NOMO-1 treated with DMSO at 0.1 percent for 48 hours (cell line): ENCODE data around the gene ADCK2.
"Not testable (repeated sequence)": the region's sequence is repeated elsewhere in the genome, so short reads cannot be mapped to it uniquely, and the experiment has no call there.

Source experiments
- DNase-seq: peaks from one replicate; lab custom pipeline; 2025; ENCODE audit not compliant: unreplicated experiment; lab: John Stamatoyannopoulos, UW

ADCK2 gene

DNA sequence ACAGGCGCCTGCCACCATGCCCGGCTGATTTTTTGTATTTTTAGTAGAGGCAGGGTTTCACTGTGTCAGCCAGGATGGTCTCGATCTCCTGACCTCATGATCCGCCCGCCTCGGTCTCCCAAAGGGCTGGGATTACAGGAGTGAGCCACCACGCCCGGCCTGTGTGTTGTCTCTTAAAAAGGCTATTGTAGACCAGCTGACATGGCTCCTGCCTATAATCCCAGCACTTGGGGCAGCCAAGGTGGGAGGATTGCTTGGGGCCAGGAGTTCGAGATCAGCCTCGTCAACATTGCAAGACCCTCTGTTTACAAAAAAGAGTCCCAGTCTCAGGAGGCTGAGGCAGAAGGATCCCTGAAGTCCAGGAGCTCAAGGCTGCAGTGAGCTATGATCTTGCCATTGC lies 21.1 kb downstream of the ADCK2 start:
- DNase-seq = not testable (repeated sequence)

DNA sequence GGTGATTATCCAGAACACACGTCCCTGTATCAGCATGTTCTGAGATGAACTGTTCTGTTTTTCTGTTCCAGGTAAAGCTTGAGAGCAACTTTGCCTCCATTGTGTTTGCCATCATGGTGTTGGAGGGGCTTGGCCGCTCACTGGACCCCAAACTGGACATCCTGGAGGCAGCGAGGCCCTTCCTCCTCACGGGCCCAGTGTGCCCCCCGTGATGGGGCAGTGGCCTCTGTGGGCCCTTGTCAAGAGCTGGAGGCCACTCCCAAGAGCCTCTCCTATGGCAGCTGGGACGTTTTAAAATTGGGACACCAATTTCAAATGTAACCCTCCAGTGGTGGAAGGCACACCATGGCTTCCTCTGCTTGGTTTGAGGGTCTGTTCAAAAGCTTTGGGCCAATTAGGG lies 21.8 kb downstream of the ADCK2 start:
- no peak for DNase-seq

DNA sequence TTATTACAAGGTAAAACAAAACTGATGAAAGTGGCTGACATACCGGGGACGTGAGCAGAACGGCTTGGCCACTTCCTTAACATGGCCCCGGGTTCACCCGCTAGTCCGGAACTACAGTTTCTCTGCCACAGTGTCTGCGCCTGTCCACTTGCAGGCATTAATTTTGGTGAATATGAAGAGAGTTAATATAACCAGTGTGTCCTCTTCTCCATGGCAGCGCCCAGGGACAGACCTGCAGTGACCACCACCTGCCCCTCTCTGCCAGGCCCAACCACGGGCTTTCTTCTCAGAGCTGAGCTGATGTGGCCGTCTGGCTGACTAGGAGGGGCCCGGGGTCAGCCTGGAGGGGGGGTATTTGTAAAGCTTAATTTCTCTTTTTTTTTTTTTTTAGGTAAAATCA lies 22.6 kb downstream of the ADCK2 start:
- DNase-seq = no peak

DNA sequence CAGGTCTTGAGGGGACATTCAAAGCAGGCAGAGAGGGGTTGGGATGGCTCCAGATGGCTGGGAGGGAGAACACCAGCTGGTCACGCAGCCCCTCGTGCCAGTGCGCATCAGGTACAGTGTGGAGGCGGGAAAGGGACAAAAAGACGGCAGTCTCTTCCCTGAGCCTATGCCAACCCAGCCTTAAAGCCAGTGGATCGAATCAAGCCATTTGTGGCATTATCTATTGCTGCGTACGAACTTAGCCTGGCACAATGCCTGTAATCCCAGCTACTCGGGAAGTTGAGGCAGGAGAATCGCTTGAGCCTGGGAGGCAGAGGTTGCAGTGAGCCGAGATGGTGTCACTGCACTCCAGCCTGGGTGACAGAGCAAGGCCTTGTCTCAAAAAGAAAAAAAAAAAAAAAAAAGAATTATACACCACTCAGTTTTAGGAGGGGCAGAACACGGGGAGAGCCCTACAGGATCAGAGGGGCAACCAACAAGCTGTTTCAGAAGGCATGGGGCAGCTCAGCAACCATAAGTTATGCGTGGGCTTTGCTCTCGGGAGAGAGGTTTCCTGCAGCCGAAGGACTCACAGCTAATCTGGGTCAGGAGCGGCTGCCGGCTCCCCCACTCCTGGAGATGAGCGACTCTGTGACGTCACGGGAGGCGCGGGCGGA lies 23.4 kb downstream of the ADCK2 start:
- no peak for DNase-seq

DNA sequence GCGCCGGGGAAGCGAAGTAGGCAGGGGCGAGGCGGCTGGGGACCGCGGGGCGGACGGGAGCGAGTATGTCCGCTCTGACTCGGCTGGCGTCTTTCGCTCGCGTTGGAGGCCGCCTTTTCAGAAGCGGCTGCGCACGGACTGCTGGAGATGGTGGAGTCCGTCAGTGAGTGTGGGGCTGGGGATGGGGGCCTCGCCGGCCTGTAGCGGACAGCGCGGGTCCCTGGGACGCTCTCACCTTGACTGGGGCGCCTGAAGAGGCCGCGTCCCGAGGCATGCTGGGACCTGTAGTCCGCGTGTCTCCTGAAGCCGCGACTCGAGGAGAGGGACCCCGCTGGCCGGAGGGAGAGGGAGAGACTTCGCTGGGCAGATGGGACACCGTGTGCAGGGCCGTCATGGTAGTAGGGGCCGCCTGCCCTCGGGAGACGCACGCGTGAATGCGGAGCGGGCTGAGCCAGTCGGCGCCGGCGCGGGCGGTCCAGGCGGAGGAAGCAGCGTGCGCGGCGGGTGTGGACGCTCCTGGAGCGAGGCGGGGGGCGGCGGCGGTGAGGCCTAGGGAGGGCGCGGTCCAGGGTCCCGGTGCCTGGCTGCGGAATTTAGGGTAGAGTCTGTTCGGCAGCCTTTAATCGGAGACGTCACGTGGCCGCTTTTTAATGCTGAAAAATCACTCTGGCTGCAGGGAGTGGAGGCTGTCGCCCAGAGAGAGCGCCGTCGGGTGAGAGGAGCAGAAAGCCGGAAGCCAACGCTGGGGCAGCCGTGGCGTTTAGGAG lies 24.1 kb downstream of the ADCK2 start, which contains the start of gene NDUFB2:
Gene NDUFB2 (plus strand): TSS at position 29 of the 767 bp plus-strand sequence. CDS start 37 bp downstream, at position 66.
- DNase-seq = peak; percentile 57

DNA sequence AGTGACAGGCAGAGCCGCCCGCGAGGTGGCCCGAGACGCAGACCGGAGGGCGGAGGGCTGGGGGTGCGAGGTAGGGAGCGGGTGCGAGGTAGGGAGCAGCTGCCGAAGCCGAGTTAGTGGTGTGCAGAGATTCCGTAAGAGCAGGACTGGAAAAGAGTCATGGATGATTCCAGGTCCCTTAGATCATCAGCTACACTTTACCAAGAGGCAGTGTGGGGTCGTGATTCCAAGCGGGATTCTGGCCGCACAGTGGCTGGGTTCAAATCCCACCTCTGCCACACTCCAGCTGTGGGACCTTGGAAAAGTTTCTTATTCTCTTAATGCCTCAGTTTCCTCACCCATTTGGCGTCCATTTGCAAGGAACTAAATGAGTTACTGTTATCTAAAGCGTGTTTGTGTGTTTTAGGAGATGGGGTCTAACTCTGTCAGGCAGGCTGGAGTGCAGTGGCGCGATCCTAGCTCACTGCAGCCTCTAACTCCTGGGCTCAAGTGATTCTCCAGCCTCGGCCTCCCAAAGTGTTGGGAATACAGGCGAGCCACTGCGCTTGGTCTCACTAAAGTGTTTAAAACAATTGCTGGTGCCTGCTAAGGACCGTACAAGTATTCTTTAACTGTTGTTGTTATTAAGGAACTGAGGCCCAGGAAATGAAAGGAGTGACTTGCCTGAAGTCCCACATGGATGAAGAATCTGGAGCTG lies 24.9 kb downstream of the ADCK2 start:
- DNase-seq = no peak

DNA sequence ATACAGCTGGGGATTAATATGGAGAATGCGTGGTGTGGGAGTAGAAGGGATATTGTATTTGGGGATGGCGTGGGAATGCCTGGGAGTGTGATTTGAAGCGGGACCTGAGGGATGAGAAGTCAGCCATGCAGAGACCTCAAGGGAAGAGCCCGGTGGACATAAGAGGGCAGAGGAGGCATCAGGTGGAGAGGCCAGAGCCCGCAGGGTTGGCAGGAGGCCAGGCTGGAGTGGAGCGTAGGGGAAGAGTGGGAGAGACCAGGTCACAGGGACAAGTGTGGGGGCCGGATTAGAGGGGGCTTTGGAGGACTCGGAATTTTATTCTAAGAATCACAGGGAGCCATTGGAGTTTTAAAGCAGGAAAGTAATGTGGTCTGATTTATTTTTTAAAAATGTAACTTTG lies 25.7 kb downstream of the ADCK2 start:
- DNase-seq = no peak

DNA sequence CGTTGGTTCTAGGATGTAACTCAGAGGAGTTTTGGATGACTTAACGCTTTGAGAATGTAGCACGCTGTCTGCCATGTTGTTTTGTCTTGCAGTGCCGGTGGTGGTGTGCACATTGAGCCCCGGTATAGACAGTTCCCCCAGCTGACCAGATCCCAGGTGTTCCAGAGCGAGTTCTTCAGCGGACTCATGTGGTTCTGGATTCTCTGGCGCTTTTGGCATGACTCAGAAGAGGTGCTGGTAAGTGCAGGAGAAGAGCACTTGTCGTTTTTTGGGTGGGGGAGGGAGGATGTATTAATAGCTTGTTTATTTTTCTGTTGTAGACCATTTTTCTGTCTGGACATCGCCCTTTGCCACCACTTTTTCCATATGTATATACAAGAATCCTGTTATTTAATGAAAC lies 30.0 kb downstream of the ADCK2 start:
- no peak for DNase-seq

DNA sequence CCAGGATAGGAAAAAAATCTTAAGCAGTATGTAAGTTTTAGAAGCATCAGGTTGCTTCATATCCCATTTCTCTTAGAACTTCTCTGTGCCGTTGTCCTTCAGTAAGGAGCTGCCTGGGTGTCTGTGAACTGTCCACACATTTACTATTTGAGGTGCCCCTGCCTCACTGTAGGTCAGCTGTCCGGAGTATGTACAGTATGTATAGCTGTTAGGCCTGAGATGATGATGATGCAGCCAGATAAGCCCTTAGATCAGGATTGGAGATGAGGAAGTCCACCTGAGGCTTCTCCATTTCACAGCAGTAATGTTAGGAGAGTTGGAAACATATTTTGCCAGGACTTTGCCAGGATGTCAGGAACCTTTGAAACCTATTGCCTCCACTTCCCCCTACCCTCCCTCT lies 31.5 kb downstream of the ADCK2 start:
- DNase-seq = no peak

DNA sequence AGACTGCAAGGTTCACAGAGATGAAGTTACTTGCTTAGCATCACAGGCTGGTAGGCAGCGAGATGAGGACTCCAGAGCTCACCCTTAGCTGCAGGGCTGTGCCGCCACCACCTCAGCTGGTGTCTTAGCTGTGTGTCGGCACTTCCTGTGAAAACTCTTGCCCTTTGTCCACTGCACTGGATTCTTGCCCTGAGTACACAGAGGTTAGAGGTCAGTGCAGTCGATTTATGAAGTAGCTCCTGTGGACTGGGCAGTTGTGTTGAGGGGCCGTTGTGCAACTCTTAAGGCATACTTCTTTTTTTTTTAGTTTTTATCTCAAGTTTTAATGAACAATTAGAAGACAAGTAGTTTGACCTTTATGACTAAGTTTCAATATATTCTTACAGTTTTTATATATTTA lies 34.4 kb downstream of the ADCK2 start:
- no peak for DNase-seq

DNA sequence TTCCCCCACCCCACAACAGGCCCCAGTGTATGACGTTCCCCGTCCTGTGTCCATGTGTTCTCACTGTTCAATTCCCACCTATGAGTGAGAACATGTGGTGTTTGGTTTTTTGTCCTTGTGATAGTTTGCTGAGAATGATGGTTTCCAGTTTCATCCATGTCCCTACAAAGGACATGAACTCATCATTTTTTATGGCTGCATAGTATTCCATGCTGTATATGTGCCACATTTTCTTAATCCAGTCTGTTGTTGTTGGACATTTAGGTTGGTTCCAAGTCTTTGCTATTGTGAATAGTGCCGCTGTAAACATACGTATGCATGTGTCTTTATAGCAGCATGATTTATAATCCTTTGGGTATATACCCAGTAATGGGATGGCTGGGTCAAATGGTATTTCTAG lies 36.0 kb downstream of the ADCK2 start:
- not testable (repeated sequence) for DNase-seq

DNA sequence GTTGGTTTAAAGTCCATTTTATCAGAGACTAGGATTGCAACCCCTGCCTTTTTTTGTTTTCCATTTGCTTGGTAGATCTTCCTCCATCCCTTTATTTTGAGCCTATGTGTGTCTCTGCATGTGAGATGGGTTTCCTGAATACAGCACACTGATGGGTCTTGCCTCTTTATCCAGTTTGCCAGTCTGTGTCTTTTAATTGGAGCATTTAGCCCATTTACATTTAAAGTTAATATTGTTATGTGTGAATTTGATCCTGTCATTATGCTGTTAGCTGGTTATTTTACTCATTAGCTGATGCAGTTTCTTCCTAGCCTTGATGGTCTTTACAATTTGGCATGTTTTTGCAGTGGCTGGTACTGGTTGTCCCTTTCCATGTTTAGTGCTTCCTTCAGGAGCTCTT lies 39.6 kb downstream of the ADCK2 start:
- not testable (repeated sequence) for DNase-seq

DNA sequence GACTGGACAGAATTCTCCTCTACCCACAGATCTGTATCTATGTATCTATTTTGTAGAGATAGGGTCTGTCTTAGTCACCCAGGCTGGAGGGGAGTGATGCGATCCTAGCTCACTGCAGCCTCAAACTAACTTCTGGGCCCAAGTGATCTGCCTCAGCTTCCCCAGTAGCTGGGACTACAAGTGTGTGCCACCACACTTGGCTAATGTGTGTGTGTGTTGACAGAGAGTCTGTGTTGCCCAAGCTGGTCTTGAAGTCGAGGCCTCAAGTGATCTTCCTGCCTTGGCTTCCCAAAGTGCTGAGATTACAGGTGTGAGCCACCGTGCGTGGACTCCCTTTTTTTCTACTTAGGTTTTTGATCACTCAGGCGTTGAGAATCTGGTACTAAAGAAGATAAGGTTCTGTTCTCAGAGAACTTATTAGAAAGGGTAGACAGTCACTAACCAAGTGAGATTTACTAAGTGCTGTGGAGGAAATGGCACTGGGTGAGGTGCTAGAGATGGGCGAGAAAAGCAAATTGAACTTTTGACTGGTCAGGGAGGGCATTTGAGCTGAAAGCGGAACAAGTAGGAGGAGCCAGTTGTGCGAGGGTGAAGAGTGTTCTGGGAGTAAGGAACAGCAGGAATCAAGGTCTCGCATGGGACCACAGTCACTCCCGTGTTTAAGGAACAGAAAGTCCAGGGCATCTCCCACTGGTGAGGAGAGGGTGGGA lies 41.7 kb downstream of the ADCK2 start:
- no peak for DNase-seq

DNA sequence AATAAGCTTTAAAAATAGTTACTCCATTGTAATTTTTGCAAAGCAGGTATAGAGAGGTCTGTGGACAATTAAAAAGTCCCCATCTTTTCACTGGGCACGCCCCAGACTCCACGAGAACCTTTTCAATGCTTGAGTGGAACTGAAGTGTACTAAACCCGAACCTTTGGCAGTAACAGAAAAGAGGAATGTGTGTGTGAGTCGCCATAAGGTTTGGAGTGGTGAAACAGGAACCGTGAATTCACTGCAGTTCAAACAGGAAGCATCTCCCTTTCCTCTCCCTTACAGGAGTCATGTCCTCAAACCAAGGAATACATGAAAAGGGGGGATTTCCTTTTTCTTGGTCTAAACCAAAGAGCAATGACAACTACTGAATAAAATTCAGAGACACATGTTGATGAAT lies 47.0 kb downstream of the ADCK2 start:
- peak; percentile 33 for DNase-seq

DNA sequence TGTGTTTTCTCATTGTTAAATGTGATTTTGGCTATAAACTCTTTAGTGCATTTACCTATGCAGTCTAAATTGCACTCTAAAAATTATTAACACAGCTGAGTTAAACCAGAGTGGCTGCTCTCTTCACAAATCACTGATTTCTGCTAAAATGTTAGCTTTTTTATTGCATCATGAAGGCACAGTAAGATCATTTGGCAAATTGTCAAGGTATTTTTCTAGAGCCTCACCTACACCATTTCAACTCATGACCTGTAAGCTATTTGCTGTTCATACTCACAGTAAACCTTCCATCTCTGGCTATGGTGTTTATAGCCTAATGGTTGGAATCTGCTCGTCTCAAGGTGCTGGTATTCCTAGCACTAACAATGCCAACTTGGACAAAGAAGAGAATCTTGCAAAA lies 49.5 kb downstream of the ADCK2 start:
- DNase-seq = no peak

DNA sequence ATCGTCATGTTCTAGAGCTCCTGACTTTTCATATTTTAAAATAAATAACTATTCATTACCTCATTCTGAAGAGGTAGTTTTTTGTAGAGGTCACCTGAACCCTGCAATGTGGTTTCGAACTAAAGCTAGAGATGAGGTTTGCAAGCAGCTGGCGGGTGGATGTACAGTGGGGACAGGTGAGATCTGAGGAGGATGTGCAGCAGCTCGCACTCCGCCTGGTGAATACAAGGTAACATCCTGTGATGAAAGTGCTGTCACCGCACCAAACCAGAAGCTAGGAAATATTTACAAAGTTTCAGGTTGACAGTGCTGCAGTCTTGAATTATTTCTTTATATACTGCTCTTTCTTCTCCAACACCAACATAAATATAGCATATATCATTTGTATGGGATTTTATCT lies 50.3 kb downstream of the ADCK2 start:
- no peak for DNase-seq

DNA sequence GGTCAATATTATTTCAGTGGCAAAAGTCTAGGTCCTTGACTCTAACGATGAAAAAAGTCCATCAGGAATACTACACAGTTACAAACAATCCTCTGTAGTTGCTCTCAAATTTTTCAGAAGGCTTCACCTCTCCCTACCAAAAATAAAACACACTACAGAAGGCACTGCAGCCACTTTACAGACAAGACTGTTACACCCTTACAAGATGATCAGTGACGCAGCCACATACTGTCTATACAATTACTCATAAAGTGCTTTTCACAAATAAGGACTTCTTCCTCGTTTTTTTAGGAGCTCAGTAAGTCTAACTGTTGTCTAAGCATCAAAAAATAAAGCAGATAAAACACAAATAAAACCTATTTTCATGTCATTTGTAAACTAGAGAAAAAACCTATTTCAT lies 50.8 kb downstream of the ADCK2 start:
- no peak for DNase-seq

DNA sequence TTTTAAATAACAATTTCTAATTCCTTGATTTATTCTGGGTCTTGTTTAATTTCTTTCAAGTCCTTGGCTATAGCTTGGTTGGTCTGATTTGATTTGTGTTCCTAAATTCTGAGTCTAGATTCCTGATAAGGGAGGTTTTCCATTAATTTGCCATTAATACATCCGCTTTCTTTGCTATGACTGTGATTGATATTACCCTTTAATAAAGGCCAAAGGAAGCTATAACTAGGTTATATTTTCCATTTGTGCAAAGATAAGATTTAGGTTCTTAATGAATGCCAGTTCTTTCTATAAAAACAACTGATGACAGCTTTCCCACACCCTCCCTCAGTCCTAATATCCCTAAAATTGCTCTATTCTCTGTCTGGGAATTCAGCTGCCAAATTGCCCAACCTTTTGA lies 52.0 kb downstream of the ADCK2 start:
- DNase-seq = no peak

DNA sequence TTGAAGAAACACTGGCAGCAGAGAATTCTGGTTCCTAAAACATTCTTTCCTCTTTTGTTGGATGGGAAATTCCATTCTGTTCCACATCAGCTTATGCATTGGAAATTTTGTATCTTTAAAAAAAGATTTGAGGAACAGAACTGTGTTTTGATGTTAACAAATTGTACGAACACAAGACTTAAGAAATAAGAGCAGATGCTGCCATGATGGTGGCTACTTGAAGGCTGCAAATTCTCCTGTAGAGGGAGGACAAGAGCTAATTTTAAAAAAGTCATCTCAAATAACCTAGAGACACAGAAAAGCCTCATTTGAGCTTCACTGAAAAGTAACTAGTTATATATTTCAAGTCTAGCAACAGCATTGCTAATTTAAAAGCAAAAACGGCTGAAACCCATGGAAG lies 53.5 kb downstream of the ADCK2 start:
- peak; percentile 1 for DNase-seq

DNA sequence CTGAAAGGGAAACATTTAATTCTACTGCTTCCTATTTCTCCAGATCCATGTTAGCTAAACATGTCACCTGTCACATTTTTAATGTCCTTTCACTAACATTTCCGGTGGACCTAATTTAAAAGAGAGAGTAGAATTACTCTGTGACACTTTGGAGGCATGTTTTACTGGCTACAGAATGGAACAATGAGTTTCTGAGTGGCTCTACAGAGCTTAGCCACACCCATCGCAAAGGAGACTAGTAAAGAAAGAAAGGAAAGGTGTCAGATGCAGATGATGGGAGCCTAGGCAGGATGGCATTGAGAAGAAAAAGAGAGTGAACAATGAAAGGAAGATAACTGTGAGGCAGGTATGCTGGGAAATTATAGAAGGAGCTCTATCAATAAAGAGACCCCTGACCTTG lies 59.7 kb downstream of the ADCK2 start:
- no peak for DNase-seq

DNA sequence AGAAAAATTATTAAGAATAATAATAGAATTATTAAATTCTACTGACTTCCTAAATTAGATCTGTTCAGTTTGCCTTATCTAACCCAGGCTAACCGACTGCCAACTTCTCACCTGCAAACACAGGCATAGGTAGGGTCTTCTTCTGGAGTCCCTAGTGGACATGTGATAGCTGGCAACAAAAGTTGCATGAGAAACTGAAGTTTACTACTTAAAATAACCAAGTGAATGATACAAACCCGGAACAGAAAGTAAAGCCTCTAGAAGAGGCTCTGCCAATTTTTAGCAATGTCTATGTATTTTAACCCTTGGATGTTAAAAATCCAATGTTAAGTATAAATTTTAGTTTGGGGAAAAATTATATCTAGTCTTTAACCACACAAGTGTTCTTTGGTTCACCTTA lies 61.4 kb downstream of the ADCK2 start:
- no peak for DNase-seq

DNA sequence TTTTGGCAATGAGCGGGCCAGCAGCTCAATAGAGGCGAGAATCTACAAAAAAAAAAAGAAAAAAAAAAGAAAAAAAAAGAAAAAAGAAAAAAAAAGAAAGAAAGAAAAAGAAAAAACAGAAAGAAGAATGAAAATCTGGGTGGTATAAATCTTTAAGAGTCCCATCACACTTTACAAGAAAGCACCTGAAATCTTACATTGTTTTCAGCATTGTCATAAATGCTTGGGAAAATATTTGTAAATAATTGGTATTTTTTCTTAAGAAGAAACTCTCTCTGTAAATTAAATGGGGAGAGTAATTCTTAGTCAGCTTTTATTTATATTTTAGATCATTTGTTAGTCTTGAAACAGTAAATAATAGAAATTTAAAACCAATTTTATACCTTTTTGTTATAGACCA lies 62.0 kb downstream of the ADCK2 start:
- no peak for DNase-seq
